ENCODE results near the gene ARHGEF19.

The ARHGEF19 gene

GRCh38 chr1:16189003-16189402 lies 23.4 kb downstream of the ARHGEF19 start:
- ATAC-seq (replicated peaks; ENCODE audit: extremely low read depth, poor library complexity, severe bottlenecking): no peak
- no peak overlapping the region for H3K27ac Mint-ChIP-seq (ENCODE audit: low read depth)

GRCh38 chr1:16187748-16188401 lies 24.6 kb downstream of the ARHGEF19 start:
- no peak overlapping the region for H3K27ac Mint-ChIP-seq (ENCODE audit: low read depth)
- DNase-seq (ENCODE audit: low spot score in 2 of 2): peak; percentile 57 to 70
- no peak overlapping the region for H3K4me3 Mint-ChIP-seq
- no peaks in the 10 kb centered on the region for H3K4me1 Mint-ChIP-seq
- H3K9me3 Mint-ChIP-seq: no peaks in the 10 kb centered on the region
- H3K27me3 Mint-ChIP-seq: peaks cover 24% of the 10 kb centered on the region
- H3K36me3 Mint-ChIP-seq (ENCODE audit: insufficient read depth): peaks cover 1% of the 10 kb centered on the region
- peak; percentile 78 for ATAC-seq (replicated peaks; ENCODE audit: extremely low read depth, poor library complexity, severe bottlenecking)

More at GRCh38 chr1:16189003-16189402, 23.4 kb downstream of the ARHGEF19 start:
- DNase-seq (ENCODE audit: low spot score in 2 of 2): no peak
- no peaks in the 10 kb centered on the region for H3K4me1 Mint-ChIP-seq
- no peak overlapping the region for H3K4me3 Mint-ChIP-seq
- peaks cover 1% of the 10 kb centered on the region for H3K36me3 Mint-ChIP-seq (ENCODE audit: insufficient read depth)
- peaks cover 24% of the 10 kb centered on the region for H3K27me3 Mint-ChIP-seq
- H3K9me3 Mint-ChIP-seq: no peaks in the 10 kb centered on the region

DNA sequence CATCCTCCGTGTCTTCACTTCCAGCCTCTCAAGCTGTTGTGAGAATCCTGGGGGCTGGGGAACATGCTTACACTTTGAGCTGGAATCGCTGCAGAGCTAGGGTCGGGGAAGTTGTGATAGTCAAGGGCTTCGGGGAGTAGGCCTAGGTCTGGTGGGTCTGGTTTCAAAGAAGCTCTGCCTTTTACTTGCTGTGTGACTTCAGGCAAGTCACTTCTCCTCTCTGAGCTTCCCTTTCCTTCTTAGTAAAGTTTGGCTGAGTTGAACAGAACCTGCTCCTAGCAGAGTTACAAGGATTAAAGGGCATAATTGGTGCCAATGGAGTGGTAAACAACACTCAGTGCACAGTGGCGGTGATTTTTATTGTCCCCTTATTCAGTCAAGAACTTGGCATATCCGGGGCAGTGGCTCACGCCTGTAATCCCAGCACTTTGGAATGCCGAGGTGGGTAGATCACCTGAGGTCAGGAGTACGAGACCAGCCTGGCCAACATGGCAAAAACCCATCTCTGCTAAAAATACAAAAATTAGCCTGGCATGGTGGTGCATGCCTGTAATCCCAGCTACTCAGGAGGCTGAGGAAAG lies 25.7 kb downstream of the ARHGEF19 start:
- Mint-ChIP-seq H3K4me3 (no peak overlapping the region), H3K9me3 (no peaks in the 10 kb centered on the region), H3K36me3 (ENCODE audit: insufficient read depth) (peaks cover 1% of the 10 kb centered on the region)

GRCh38 chr1:16184557-16185303 lies 27.7 kb downstream of the ARHGEF19 start:
- no peak overlapping the region for H3K4me3 Mint-ChIP-seq
- H3K9me3 Mint-ChIP-seq: no peaks in the 10 kb centered on the region
- ATAC-seq (replicated peaks; ENCODE audit: extremely low read depth, poor library complexity, severe bottlenecking) (no peak), DNase-seq (ENCODE audit: low spot score in 2 of 2) (no peak)
- H3K4me1 Mint-ChIP-seq: no peaks in the 10 kb centered on the region
- H3K36me3 Mint-ChIP-seq (ENCODE audit: insufficient read depth): peaks cover 1% of the 10 kb centered on the region
- peaks cover 12% of the 10 kb centered on the region for H3K27me3 Mint-ChIP-seq
- H3K27ac Mint-ChIP-seq (ENCODE audit: low read depth): no peak overlapping the region

More for the DNA sequence above, 25.7 kb downstream of the ARHGEF19 start:
- Mint-ChIP-seq H3K27ac (ENCODE audit: low read depth) (no peak overlapping the region), H3K27me3 (peaks cover 24% of the 10 kb centered on the region), H3K4me1 (no peaks in the 10 kb centered on the region)
- no peak for DNase-seq (ENCODE audit: low spot score in 2 of 2)
- ATAC-seq (replicated peaks; ENCODE audit: extremely low read depth, poor library complexity, severe bottlenecking): no peak

- DNase-seq (ENCODE audit: low spot score in 2 of 2) (no peak), ATAC-seq (replicated peaks; ENCODE audit: extremely low read depth, poor library complexity, severe bottlenecking) (no peak)
- Mint-ChIP-seq H3K27me3 (peaks cover 6% of the 10 kb centered on the region), H3K36me3 (ENCODE audit: insufficient read depth) (peaks cover 1% of the 10 kb centered on the region), H3K9me3 (no peaks in the 10 kb centered on the region), H3K4me3 (no peak overlapping the region), H3K4me1 (no peaks in the 10 kb centered on the region), H3K27ac (ENCODE audit: low read depth) (no peak overlapping the region)
These were observed 28.5 kb downstream of the ARHGEF19 start for GRCh38 chr1:16183765-16184556.

- Mint-ChIP-seq H3K27ac (ENCODE audit: low read depth) (peak overlapping the region; percentile 32), H3K36me3 (ENCODE audit: insufficient read depth) (no peaks in the 10 kb centered on the region), H3K4me3 (no peak overlapping the region), H3K9me3 (no peaks in the 10 kb centered on the region), H3K4me1 (no peaks in the 10 kb centered on the region), H3K27me3 (no peaks in the 10 kb centered on the region)
- ATAC-seq (replicated peaks; ENCODE audit: extremely low read depth, poor library complexity, severe bottlenecking) (no peak), DNase-seq (ENCODE audit: low spot score in 2 of 2) (no peak)
These were observed 29.3 kb downstream of the ARHGEF19 start for GRCh38 chr1:16183179-16183578.

- Mint-ChIP-seq H3K4me3 (no peak overlapping the region), H3K4me1 (no peaks in the 10 kb centered on the region), H3K27ac (ENCODE audit: low read depth) (no peak overlapping the region), H3K36me3 (ENCODE audit: insufficient read depth) (no peaks in the 10 kb centered on the region), H3K27me3 (peaks cover 7% of the 10 kb centered on the region), H3K9me3 (no peaks in the 10 kb centered on the region)
- ATAC-seq (replicated peaks; ENCODE audit: extremely low read depth, poor library complexity, severe bottlenecking): no peak
- no peak for DNase-seq (ENCODE audit: low spot score in 2 of 2)
These were observed 30.3 kb downstream of the ARHGEF19 start for GRCh38 chr1:16181887-16182719.

DNA sequence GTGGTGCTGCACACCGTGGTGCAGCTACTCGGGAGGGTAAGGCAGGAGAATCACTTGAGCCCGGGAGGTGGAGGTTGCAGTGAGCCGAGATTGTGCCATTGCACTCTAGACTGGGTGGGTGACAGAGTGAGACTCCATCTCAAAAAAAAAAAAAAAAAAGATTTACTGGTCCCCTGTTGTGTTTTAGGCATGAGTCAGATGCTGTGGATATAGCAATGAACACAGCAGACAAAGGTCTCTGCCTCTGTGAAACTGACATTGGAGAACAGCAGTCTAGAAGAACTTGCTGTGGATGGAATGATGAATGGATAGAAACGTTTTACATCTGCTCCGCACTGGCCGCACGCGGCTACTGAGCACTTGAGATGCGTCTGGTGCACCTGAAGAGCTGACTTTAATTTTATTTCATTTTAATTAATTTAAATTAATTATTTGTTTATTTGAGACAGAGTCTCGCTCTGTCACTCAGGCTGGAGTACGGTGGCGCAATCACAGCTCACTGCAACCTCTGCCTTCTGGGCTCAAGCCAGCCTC lies 32.1 kb downstream of the ARHGEF19 start:
- H3K4me1 Mint-ChIP-seq: peaks cover 4% of the 10 kb centered on the region
- no peaks in the 10 kb centered on the region for H3K9me3 Mint-ChIP-seq
- no peak for DNase-seq (ENCODE audit: low spot score in 2 of 2)
- H3K36me3 Mint-ChIP-seq (ENCODE audit: insufficient read depth): no peaks in the 10 kb centered on the region
- H3K4me3 Mint-ChIP-seq: no peak overlapping the region
- no peak for ATAC-seq (replicated peaks; ENCODE audit: extremely low read depth, poor library complexity, severe bottlenecking)
- peaks cover 11% of the 10 kb centered on the region for H3K27me3 Mint-ChIP-seq
- no peak overlapping the region for H3K27ac Mint-ChIP-seq (ENCODE audit: low read depth)

DNA sequence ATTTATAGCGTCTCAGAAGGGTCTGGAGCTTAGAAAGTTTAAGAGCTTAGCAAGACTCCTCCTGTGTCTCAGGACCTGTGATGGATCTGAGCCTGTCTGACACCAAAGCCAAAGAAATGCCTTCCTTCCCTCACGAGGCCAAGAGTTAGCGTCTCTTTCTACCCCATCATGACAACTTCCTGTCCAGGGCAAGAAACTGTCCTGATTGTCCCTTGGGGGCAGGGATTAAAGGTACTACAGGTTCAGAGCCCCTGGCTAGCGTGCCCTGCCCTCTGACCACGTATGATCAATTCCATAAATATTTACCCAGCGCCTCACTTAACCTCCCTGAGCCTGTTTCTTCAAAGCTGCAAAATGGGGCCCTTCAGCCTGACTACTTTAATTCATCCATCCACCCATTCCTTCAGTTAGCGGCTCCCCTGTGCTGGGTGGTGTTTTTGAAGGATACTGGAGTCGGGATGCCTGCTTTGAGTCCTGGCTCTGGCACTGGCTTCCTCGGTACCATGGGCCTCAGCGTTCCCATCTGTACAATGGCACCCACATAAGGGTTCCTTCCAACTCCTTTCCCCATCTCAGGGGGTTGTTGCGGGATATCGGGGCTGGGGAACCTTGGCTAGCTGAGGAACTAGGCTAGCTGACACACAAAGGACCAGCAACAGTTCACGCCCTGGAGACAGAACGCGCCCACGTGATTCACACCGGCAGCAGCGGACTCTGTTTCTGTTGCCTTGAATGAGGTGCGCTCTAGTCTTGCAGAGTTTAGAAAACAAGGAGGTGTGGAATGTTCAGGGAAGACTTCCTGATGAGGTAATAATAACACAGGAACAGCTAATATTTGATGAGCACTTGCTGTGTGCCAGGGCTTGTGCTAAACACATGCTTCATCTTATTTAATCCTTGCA lies 33.6 kb downstream of the ARHGEF19 start:
- no peak for ATAC-seq (replicated peaks; ENCODE audit: extremely low read depth, poor library complexity, severe bottlenecking)
- peaks cover 4% of the 10 kb centered on the region for H3K4me1 Mint-ChIP-seq
- H3K4me3 Mint-ChIP-seq: no peak overlapping the region
- H3K27me3 Mint-ChIP-seq: peaks cover 11% of the 10 kb centered on the region
- no peaks in the 10 kb centered on the region for H3K9me3 Mint-ChIP-seq
- no peak for DNase-seq (ENCODE audit: low spot score in 2 of 2)
- H3K27ac Mint-ChIP-seq (ENCODE audit: low read depth): no peak overlapping the region
- no peaks in the 10 kb centered on the region for H3K36me3 Mint-ChIP-seq (ENCODE audit: insufficient read depth)

GRCh38 chr1:16177306-16177705 lies 35.1 kb downstream of the ARHGEF19 start:
- no peak for ATAC-seq (replicated peaks; ENCODE audit: extremely low read depth, poor library complexity, severe bottlenecking)

DNA sequence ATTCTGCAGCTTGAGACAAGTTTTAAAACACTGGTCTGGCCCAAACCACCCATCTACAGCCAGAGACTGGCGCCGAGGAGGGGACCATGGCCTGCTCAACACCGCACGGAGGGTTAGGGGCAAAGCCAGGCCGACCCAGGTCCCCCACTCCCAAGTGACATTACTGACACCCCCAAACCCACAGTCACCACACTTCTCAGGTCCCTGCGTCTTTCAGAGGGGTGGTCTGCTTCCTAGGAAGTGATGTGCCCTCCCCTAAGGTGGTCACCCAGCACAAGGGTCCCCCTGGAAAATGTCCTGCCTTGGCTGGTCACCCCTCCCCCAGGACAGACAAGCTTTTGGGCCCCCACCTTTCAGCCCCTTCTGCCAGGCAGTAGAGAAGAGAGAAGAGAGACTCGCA lies 35.8 kb downstream of the ARHGEF19 start:
- Mint-ChIP-seq H3K27me3 (peaks cover 11% of the 10 kb centered on the region), H3K4me1 (peaks cover 4% of the 10 kb centered on the region)

More at GRCh38 chr1:16177306-16177705, 35.1 kb downstream of the ARHGEF19 start:
- DNase-seq (ENCODE audit: low spot score in 2 of 2): no peak
- Mint-ChIP-seq H3K36me3 (ENCODE audit: insufficient read depth) (no peaks in the 10 kb centered on the region), H3K27ac (ENCODE audit: low read depth) (no peak overlapping the region), H3K4me1 (peaks cover 4% of the 10 kb centered on the region), H3K4me3 (no peak overlapping the region), H3K9me3 (no peaks in the 10 kb centered on the region), H3K27me3 (peaks cover 11% of the 10 kb centered on the region)

More for the DNA sequence above, 35.8 kb downstream of the ARHGEF19 start:
- H3K36me3 Mint-ChIP-seq (ENCODE audit: insufficient read depth): no peaks in the 10 kb centered on the region
- ATAC-seq (replicated peaks; ENCODE audit: extremely low read depth, poor library complexity, severe bottlenecking) (no peak), DNase-seq (ENCODE audit: low spot score in 2 of 2) (no peak)
- H3K4me3 Mint-ChIP-seq: no peak overlapping the region
- H3K27ac Mint-ChIP-seq (ENCODE audit: low read depth): no peak overlapping the region
- H3K9me3 Mint-ChIP-seq: no peaks in the 10 kb centered on the region

All from central memory CD8-positive, alpha-beta T cell (primary cell).